ENCODE results near the gene NUFIP1. TPM values are rescaled to one million over a fixed set of nuclear protein-coding genes. Genes with fewer than 3 reads are reported as not detected.
"Not testable (repeated sequence)": the region's sequence is repeated elsewhere in the genome, so short reads cannot be mapped to it uniquely, and the experiment has no call there.

The NUFIP1 gene
- total RNA-seq, 1 experiment from 2014 or later: 14.0 TPM

DNA sequence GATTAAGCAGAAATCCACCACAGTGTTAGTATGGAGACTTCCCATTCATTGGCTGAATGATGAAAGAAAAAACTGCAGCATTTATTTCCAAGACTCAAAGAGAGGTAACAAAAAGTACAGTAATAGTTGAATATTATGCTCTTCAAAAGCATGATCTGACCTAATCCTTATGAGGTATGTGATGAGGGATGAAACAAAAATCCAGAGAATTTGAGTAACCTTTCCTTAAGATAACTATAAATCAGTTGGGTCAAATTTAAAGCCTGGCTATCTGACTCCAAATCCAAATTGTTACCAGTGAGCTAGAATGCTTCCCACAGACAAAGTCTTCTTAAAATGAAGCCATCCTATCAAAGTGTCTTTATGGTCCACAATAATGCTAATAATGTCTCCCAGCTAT lies 38.1 kb downstream of the NUFIP1 start:
- H3K9me3 Mint-ChIP-seq: no peaks in the 10 kb centered on the region
- TF ChIP-seq CREB1 (CRISPR knock-in tag; IDR thresholded peaks at IDR 0.05): no peak
- TF ChIP-seq ZNF396 (CRISPR knock-in tag; IDR thresholded peaks at IDR 0.05; ENCODE audit: borderline replicate concordance): no peak
- TF ChIP-seq ZNF423 (CRISPR knock-in tag; IDR thresholded peaks at IDR 0.05): no peak
- TF ChIP-seq, protein P1, sequence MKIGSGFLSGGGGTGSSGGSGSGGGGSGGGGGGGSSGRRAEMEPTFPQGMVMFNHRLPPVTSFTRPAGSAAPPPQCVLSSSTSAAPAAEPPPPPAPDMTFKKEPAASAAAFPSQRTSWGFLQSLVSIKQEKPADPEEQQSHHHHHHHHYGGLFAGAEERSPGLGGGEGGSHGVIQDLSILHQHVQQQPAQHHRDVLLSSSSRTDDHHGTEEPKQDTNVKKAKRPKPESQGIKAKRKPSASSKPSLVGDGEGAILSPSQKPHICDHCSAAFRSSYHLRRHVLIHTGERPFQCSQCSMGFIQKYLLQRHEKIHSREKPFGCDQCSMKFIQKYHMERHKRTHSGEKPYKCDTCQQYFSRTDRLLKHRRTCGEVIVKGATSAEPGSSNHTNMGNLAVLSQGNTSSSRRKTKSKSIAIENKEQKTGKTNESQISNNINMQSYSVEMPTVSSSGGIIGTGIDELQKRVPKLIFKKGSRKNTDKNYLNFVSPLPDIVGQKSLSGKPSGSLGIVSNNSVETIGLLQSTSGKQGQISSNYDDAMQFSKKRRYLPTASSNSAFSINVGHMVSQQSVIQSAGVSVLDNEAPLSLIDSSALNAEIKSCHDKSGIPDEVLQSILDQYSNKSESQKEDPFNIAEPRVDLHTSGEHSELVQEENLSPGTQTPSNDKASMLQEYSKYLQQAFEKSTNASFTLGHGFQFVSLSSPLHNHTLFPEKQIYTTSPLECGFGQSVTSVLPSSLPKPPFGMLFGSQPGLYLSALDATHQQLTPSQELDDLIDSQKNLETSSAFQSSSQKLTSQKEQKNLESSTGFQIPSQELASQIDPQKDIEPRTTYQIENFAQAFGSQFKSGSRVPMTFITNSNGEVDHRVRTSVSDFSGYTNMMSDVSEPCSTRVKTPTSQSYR (CRISPR knock-in tag; IDR thresholded peaks at IDR 0.05): no peak
- TF ChIP-seq SMAD4 (CRISPR knock-in tag; IDR thresholded peaks at IDR 0.05): no peak
- no peak for TF ChIP-seq ZNF416 (CRISPR knock-in tag; IDR thresholded peaks at IDR 0.05)
- no peak for TF ChIP-seq ZBTB21 (CRISPR knock-in tag; IDR thresholded peaks at IDR 0.05; ENCODE audit: borderline replicate concordance)
- TF ChIP-seq, protein P2, sequence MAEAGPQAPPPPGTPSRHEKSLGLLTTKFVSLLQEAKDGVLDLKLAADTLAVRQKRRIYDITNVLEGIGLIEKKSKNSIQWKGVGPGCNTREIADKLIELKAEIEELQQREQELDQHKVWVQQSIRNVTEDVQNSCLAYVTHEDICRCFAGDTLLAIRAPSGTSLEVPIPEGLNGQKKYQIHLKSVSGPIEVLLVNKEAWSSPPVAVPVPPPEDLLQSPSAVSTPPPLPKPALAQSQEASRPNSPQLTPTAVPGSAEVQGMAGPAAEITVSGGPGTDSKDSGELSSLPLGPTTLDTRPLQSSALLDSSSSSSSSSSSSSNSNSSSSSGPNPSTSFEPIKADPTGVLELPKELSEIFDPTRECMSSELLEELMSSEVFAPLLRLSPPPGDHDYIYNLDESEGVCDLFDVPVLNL (CRISPR knock-in tag; IDR thresholded peaks at IDR 0.05; ENCODE audit: borderline replicate concordance, low read depth): no peak
- TF ChIP-seq FOXP1 (CRISPR knock-in tag; IDR thresholded peaks at IDR 0.05; ENCODE audit: borderline replicate concordance): no peak
- TF ChIP-seq TEAD1 (CRISPR knock-in tag; IDR thresholded peaks at IDR 0.05): no peak
- H3K36me3 Mint-ChIP-seq: peaks cover 19% of the 10 kb centered on the region
- no peak overlapping the region for H3K27ac Mint-ChIP-seq
- no peak for ATAC-seq
- POLR2A ChIA-PET: no interaction called here
- no peaks in the 10 kb centered on the region for H3K27me3 Mint-ChIP-seq (ENCODE audit: low read depth)
- no peak for DNase-seq (ENCODE audit: low spot score)
- no peak overlapping the region for H3K4me3 Mint-ChIP-seq
- H3K4me1 Mint-ChIP-seq: no peaks in the 10 kb centered on the region
- CTCF ChIA-PET: interaction anchor here (1.6 kb wide), 1 partner anchor 22 kb away, joined by 3 read pairs; no protein-coding TSS in a partner anchor

DNA sequence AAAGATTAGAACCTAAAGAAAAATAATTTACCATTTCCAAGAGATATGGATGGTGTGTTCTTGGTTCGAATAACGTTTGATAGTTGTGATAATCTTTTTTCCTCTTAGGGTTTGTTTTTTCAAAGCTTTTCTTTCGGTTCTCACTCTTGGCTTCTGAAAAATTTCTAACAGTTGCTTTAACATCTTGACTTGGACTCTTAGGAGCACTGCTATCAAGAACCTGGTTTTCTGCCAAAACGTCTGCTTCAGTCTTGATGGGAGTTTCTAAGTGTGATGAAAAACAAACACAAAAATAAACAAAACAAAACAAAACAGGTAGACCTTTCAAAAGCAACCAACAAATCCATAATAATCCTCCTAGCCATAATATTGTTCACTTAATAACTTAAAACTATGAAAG lies 45.9 kb downstream of the NUFIP1 start:
- H3K27ac Mint-ChIP-seq, ATAC-seq: not testable (repeated sequence)

GRCh38 chr13:44938854-44939253 lies 50.4 kb downstream of the NUFIP1 start:
- ATAC-seq (no peak), DNase-seq (ENCODE audit: low spot score) (no peak)
- Mint-ChIP-seq H3K27me3 (ENCODE audit: low read depth) (no peaks in the 10 kb centered on the region), H3K9me3 (peaks cover 7% of the 10 kb centered on the region), H3K4me1 (peaks cover 8% of the 10 kb centered on the region), H3K4me3 (no peak overlapping the region), H3K27ac (no peak overlapping the region), H3K36me3 (peaks cover 30% of the 10 kb centered on the region)
- TF ChIP-seq ZNF138 (CRISPR knock-in tag; conservative IDR thresholded peaks at IDR 0.05): no peak
- no peak for TF ChIP-seq ZNF416 (CRISPR knock-in tag; IDR thresholded peaks at IDR 0.05)
- no peak for TF ChIP-seq IRF2 (CRISPR knock-in tag; IDR thresholded peaks at IDR 0.05; ENCODE audit: borderline replicate concordance, low read depth)
- TF ChIP-seq ZNF671 (CRISPR knock-in tag; IDR thresholded peaks at IDR 0.05): no peak
- no peak for TF ChIP-seq ZNF232 (CRISPR knock-in tag; IDR thresholded peaks at IDR 0.05)
- TF ChIP-seq, protein P3, sequence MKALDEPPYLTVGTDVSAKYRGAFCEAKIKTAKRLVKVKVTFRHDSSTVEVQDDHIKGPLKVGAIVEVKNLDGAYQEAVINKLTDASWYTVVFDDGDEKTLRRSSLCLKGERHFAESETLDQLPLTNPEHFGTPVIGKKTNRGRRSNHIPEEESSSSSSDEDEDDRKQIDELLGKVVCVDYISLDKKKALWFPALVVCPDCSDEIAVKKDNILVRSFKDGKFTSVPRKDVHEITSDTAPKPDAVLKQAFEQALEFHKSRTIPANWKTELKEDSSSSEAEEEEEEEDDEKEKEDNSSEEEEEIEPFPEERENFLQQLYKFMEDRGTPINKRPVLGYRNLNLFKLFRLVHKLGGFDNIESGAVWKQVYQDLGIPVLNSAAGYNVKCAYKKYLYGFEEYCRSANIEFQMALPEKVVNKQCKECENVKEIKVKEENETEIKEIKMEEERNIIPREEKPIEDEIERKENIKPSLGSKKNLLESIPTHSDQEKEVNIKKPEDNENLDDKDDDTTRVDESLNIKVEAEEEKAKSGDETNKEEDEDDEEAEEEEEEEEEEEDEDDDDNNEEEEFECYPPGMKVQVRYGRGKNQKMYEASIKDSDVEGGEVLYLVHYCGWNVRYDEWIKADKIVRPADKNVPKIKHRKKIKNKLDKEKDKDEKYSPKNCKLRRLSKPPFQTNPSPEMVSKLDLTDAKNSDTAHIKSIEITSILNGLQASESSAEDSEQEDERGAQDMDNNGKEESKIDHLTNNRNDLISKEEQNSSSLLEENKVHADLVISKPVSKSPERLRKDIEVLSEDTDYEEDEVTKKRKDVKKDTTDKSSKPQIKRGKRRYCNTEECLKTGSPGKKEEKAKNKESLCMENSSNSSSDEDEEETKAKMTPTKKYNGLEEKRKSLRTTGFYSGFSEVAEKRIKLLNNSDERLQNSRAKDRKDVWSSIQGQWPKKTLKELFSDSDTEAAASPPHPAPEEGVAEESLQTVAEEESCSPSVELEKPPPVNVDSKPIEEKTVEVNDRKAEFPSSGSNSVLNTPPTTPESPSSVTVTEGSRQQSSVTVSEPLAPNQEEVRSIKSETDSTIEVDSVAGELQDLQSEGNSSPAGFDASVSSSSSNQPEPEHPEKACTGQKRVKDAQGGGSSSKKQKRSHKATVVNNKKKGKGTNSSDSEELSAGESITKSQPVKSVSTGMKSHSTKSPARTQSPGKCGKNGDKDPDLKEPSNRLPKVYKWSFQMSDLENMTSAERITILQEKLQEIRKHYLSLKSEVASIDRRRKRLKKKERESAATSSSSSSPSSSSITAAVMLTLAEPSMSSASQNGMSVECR (CRISPR knock-in tag; IDR thresholded peaks at IDR 0.05; ENCODE audit: borderline replicate concordance): no peak
- TF ChIP-seq, protein P4, sequence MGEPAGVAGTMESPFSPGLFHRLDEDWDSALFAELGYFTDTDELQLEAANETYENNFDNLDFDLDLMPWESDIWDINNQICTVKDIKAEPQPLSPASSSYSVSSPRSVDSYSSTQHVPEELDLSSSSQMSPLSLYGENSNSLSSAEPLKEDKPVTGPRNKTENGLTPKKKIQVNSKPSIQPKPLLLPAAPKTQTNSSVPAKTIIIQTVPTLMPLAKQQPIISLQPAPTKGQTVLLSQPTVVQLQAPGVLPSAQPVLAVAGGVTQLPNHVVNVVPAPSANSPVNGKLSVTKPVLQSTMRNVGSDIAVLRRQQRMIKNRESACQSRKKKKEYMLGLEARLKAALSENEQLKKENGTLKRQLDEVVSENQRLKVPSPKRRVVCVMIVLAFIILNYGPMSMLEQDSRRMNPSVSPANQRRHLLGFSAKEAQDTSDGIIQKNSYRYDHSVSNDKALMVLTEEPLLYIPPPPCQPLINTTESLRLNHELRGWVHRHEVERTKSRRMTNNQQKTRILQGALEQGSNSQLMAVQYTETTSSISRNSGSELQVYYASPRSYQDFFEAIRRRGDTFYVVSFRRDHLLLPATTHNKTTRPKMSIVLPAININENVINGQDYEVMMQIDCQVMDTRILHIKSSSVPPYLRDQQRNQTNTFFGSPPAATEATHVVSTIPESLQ (CRISPR knock-in tag; IDR thresholded peaks at IDR 0.05): no peak
- TF ChIP-seq, protein P5, sequence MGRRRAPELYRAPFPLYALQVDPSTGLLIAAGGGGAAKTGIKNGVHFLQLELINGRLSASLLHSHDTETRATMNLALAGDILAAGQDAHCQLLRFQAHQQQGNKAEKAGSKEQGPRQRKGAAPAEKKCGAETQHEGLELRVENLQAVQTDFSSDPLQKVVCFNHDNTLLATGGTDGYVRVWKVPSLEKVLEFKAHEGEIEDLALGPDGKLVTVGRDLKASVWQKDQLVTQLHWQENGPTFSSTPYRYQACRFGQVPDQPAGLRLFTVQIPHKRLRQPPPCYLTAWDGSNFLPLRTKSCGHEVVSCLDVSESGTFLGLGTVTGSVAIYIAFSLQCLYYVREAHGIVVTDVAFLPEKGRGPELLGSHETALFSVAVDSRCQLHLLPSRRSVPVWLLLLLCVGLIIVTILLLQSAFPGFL (CRISPR knock-in tag; IDR thresholded peaks at IDR 0.05; ENCODE audit: borderline replicate concordance): no peak
- TF ChIP-seq, protein P6, sequence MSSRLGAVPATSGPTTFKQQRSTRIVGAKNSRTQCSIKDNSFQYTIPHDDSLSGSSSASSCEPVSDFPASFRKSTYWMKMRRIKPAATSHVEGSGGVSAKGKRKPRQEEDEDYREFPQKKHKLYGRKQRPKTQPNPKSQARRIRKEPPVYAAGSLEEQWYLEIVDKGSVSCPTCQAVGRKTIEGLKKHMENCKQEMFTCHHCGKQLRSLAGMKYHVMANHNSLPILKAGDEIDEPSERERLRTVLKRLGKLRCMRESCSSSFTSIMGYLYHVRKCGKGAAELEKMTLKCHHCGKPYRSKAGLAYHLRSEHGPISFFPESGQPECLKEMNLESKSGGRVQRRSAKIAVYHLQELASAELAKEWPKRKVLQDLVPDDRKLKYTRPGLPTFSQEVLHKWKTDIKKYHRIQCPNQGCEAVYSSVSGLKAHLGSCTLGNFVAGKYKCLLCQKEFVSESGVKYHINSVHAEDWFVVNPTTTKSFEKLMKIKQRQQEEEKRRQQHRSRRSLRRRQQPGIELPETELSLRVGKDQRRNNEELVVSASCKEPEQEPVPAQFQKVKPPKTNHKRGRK (CRISPR knock-in tag; IDR thresholded peaks at IDR 0.05; ENCODE audit: borderline replicate concordance): no peak
- ChIA-PET POLR2A (no interaction called here), CTCF (no interaction called here)

More for the DNA sequence above, 45.9 kb downstream of the NUFIP1 start:
- H3K4me3 Mint-ChIP-seq; H3K27me3 Mint-ChIP-seq (ENCODE audit: low read depth); H3K4me1 Mint-ChIP-seq; H3K9me3 Mint-ChIP-seq; DNase-seq (ENCODE audit: low spot score): not testable (repeated sequence)
- CTCF ChIA-PET: interaction anchor here (0.6 to 0.7 kb wide), 2 partner anchors 17 to 460 kb away, joined by 4 read pairs; no protein-coding TSS in a partner anchor
- peaks cover 23% of the 10 kb centered on the region for H3K36me3 Mint-ChIP-seq
- POLR2A ChIA-PET: interaction anchor here (0.7 kb wide), 1 partner anchor 390 kb away, joined by 4 read pairs; no protein-coding TSS in a partner anchor

Data from WTC11 (cell line).